Vagina (tissue), 2 donors: ENCODE data around the gene ABCG1.

Experiments used
- CTCF ChIP-seq, 3 experiments: fragments of 450-650 bp in 2 of 3; fragments of 200-600 bp in 1 of 3; sonication (generic) in 1 of 3; IDR thresholded peaks; one replicate each; pipeline ENCODE4 v1.5.1; 2017 to 2019; ENCODE audit warnings: antibody characterized with exemption in 3 of 3, mild to moderate bottlenecking in 2 of 3, moderate library complexity in 2 of 3
- POLR2AphosphoS5 ChIP-seq, 2 donors: sonication (generic); formaldehyde crosslinking; IDR thresholded peaks; one replicate each; pipeline ENCODE4 v1.9.0; 2017; ENCODE audit warnings: antibody characterized with exemption in 2 of 2, mild to moderate bottlenecking in 2 of 2, low read depth in 1 of 2; ENCODE audit not compliant: insufficient read depth in 1 of 2

GRCh38 chr21:42319851-42320572, 101.1 kb downstream of the ABCG1 start:
- TF ChIP-seq CTCF (IDR thresholded peaks at IDR 0.05) (no peak), POLR2AphosphoS5 (IDR thresholded peaks at IDR 0.05; ENCODE audit: insufficient read depth in 1 of 2, low read depth in 1 of 2) (no peak)
